Activated naive CD8-positive, alpha-beta T cell treated with anti-CD3 and anti-CD28 coated beads for 36 hours (primary cell): Measurements from ENCODE around the gene SFI1. TPM values are rescaled to one million over a fixed set of nuclear protein-coding genes. Genes with fewer than 3 reads are reported as not detected.

Experiments used
- DNase-seq: peaks from one replicate; pipeline ENCODE4 v3.0.0; 2021
- H3K27ac Mint-ChIP-seq: one replicate; pipeline ENCODE4 v1.8.0; 2022; ENCODE audit warnings: mild to moderate bottlenecking, moderate library complexity, mixed read lengths
- H3K27me3 Mint-ChIP-seq: one replicate; pipeline ENCODE4 v1.8.0; 2022; ENCODE audit warnings: mild to moderate bottlenecking, mixed read lengths
- H3K36me3 Mint-ChIP-seq: one replicate; pipeline ENCODE4 v1.8.0; 2021; ENCODE audit warnings: mild to moderate bottlenecking, mixed read lengths
- H3K4me1 Mint-ChIP-seq: one replicate; pipeline ENCODE4 v1.8.0; 2021; ENCODE audit warnings: mixed read lengths
- H3K4me3 Mint-ChIP-seq: one replicate; pipeline ENCODE4 v1.8.0; 2022; ENCODE audit warnings: mild to moderate bottlenecking, moderate library complexity, mixed read lengths
- H3K9me3 Mint-ChIP-seq: one replicate; pipeline ENCODE4 v1.8.0; 2022; ENCODE audit warnings: mixed read lengths
- total RNA-seq, 2 experiments: library from RNA; stranded (reverse); gene quantifications; one replicate each; pipeline ENCODE4 v1.2.3, GENCODE V29; 2021

Gene SFI1
- total RNA-seq, 2 experiments from 2014 or later: 110 to 122 TPM

GRCh38 chr22:31609716-31610115 is 113.4 kb downstream of the SFI1 start:
- H3K4me1 Mint-ChIP-seq: peaks cover 4% of the 10 kb centered on the region
- H3K36me3 Mint-ChIP-seq: peaks cover 7% of the 10 kb centered on the region
- no peaks in the 10 kb centered on the region for H3K9me3 Mint-ChIP-seq
- no peaks in the 10 kb centered on the region for H3K27me3 Mint-ChIP-seq
- H3K4me3 Mint-ChIP-seq: no peak overlapping the region
- DNase-seq: no peak
- no peak overlapping the region for H3K27ac Mint-ChIP-seq

DNA sequence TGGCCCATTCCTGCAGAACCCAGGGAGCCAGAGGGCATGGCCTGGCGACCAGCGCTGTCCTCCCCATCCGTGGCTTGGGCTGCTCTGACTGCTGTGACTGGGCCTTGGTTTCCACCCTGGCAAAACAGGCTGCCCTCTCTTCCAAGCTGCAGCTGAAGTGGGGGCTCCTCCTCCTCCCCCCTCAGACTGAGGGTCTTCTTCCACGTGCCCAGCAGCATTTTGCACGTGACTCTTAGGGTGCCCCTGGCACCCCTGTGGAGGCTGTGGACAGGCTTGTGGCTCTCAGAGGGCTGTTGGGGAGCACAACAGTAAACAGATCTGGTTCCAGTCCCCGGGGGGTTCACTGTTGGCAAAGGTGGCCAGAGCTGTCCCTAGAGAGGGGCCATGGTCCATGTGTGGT is 114.3 kb downstream of the SFI1 start:
- no peak overlapping the region for H3K4me3 Mint-ChIP-seq
- peaks cover 4% of the 10 kb centered on the region for H3K36me3 Mint-ChIP-seq
- no peak overlapping the region for H3K27ac Mint-ChIP-seq
- no peaks in the 10 kb centered on the region for H3K27me3 Mint-ChIP-seq
- DNase-seq: no peak
- peaks cover 10% of the 10 kb centered on the region for H3K4me1 Mint-ChIP-seq
- no peaks in the 10 kb centered on the region for H3K9me3 Mint-ChIP-seq

- DNase-seq: no peak
Measured at GRCh38 chr22:31611061-31611760, 114.9 kb downstream of the SFI1 start.

DNA sequence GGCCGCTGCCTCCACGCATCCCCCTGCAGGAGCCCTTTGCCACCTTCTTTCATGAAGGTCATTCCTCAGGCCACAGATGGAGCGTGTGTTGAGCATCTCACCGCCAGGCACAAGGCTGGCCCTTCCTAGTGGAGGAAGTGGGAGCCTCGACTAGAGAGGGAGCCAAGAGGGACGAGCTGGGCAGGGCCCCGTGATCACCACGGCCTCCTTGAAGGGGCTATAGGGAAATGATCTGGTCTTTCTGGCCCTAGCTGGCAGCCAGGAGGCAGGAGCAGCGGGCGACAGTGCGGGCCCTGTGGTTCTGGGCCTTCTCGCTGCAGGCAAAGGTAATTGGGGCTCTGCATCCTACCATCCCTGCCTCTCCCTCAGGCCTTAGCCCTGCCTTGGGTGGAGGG is 116.6 kb downstream of the SFI1 start:
- no peak for DNase-seq
- Mint-ChIP-seq H3K4me3 (no peak overlapping the region), H3K36me3 (peaks cover 6% of the 10 kb centered on the region), H3K9me3 (no peaks in the 10 kb centered on the region), H3K27me3 (no peaks in the 10 kb centered on the region), H3K4me1 (peaks cover 21% of the 10 kb centered on the region), H3K27ac (no peak overlapping the region)

More at GRCh38 chr22:31611061-31611760, 114.9 kb downstream of the SFI1 start:
- Mint-ChIP-seq H3K4me1 (peaks cover 16% of the 10 kb centered on the region), H3K9me3 (no peaks in the 10 kb centered on the region), H3K4me3 (no peak overlapping the region), H3K27ac (no peak overlapping the region), H3K27me3 (no peaks in the 10 kb centered on the region), H3K36me3 (peaks cover 4% of the 10 kb centered on the region)

- DNase-seq: no peak
- H3K4me1 Mint-ChIP-seq: peaks cover 21% of the 10 kb centered on the region
- no peaks in the 10 kb centered on the region for H3K9me3 Mint-ChIP-seq
- peaks cover 6% of the 10 kb centered on the region for H3K36me3 Mint-ChIP-seq
- no peak overlapping the region for H3K27ac Mint-ChIP-seq
- no peaks in the 10 kb centered on the region for H3K27me3 Mint-ChIP-seq
- no peak overlapping the region for H3K4me3 Mint-ChIP-seq
Measured at GRCh38 chr22:31613286-31613903, 117.1 kb downstream of the SFI1 start.

DNA sequence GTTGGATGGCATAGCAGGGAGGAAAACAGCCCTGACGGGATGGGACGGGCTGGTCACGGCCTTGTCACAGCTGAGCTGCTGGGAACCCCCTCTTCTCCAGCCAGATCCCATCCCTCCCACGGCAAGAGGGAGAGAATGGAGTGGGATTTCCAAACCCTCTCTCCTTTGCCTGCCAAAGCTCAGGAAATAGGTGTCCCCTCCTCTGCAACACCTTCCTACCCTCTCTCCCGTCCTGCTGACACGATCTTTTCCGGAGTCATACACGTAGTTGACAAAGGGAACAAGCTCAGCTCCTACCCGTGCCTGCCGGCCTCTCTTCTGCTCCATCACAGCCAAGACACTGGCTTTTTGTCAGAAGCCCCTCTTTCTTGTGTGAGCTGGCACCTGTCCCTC is 117.6 kb downstream of the SFI1 start:
- Mint-ChIP-seq H3K4me3 (no peak overlapping the region), H3K4me1 (peaks cover 21% of the 10 kb centered on the region), H3K9me3 (no peaks in the 10 kb centered on the region), H3K36me3 (peaks cover 6% of the 10 kb centered on the region), H3K27ac (no peak overlapping the region), H3K27me3 (no peaks in the 10 kb centered on the region)
- DNase-seq: no peak

GRCh38 chr22:31614781-31615490 is 118.6 kb downstream of the SFI1 start:
- DNase-seq: no peak
- no peak overlapping the region for H3K4me3 Mint-ChIP-seq
- H3K27me3 Mint-ChIP-seq: no peaks in the 10 kb centered on the region
- peak overlapping the region; percentile 79 for H3K27ac Mint-ChIP-seq
- H3K9me3 Mint-ChIP-seq: no peaks in the 10 kb centered on the region
- H3K36me3 Mint-ChIP-seq: peaks cover 6% of the 10 kb centered on the region
- H3K4me1 Mint-ChIP-seq: peaks cover 21% of the 10 kb centered on the region

DNA sequence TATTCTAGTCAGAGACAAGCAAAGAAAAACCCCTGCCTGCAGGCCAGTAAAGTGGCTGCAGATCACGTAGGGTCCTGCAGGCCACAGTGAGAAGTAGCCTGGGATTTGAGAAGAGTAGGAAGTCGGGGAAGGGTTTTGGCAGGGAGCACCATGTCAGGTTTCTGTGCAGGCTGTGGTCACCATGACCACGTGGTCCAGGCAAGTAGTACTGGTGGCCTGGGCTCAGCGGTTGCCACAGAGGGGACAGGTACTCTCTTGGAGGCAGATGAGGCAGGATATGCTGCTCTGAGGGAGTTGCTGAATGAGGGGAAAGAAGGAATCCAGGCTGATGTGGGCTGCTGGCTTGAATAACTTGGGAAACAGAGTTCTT is 119.1 kb downstream of the SFI1 start:
- no peaks in the 10 kb centered on the region for H3K9me3 Mint-ChIP-seq
- H3K4me1 Mint-ChIP-seq: peaks cover 21% of the 10 kb centered on the region
- H3K27ac Mint-ChIP-seq: peak overlapping the region; percentile 79
- no peaks in the 10 kb centered on the region for H3K27me3 Mint-ChIP-seq
- peaks cover 6% of the 10 kb centered on the region for H3K36me3 Mint-ChIP-seq
- no peak for DNase-seq
- H3K4me3 Mint-ChIP-seq: no peak overlapping the region

GRCh38 chr22:31615940-31616314 is 119.6 kb downstream of the SFI1 start:
- peaks cover 21% of the 10 kb centered on the region for H3K4me1 Mint-ChIP-seq
- DNase-seq: no peak
- no peaks in the 10 kb centered on the region for H3K9me3 Mint-ChIP-seq
- H3K27ac Mint-ChIP-seq: peak overlapping the region; percentile 79
- no peaks in the 10 kb centered on the region for H3K27me3 Mint-ChIP-seq
- H3K4me3 Mint-ChIP-seq: no peak overlapping the region
- peaks cover 6% of the 10 kb centered on the region for H3K36me3 Mint-ChIP-seq

DNA sequence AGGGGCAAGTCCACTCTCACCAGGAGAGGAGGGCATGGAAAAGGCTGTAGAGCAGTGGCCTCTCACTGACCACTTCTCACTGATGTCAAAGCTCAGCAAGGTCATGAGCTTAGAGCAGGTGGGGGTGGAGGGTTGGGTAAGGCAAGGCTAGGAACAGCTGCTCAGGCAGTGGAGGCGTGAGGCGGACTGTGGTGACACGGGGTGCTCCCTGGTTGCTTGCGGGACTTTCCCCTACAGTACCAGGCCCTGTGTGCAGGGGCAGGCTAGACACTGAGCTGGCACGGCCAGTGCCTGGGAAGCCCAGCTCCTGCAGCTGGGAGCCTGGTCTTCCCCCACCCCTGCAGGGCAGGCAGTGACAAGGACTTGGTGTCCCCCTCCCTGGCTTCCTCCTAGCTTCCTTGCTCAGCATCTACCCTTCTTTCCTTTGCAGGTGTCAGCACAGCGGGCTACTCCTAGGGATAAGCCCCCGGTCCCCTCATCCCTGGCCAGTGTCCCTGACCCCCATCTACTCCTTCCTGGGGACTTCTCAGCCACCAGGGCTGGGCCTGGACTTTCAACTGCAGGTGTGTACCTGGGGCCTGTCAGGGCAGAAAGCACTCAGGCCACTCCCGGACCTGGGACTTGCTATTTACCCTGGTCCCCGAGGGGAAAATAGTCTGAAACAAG is 120.1 kb downstream of the SFI1 start:
- Mint-ChIP-seq H3K4me3 (no peak overlapping the region), H3K9me3 (no peaks in the 10 kb centered on the region), H3K4me1 (peaks cover 21% of the 10 kb centered on the region), H3K27ac (peak overlapping the region; percentile 79), H3K27me3 (no peaks in the 10 kb centered on the region), H3K36me3 (peaks cover 6% of the 10 kb centered on the region)
- DNase-seq: peak; percentile 44

DNA sequence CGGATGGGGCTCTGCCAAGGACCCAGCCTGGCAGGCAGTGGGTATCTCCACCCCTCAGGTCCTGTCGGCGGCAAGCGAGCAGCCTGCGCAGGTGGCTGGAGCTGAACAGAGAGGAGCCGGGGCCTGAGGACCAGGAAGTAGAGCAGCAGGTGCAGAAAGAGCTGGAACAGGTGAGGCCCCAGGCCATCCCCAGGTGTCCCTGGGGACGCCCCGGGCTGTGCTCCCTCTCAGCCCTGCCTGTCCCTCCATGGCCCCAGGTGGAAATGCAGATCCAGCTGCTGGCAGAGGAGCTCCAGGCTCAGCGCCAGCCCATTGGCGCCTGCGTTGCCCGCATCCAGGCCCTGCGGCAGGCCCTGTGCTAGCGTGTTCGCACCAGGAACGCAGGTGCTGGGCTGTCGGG is 121.7 kb downstream of the SFI1 start:
- no peak overlapping the region for H3K4me3 Mint-ChIP-seq
- H3K27ac Mint-ChIP-seq: no peak overlapping the region
- H3K27me3 Mint-ChIP-seq: no peaks in the 10 kb centered on the region
- H3K9me3 Mint-ChIP-seq: no peaks in the 10 kb centered on the region
- no peak for DNase-seq
- H3K4me1 Mint-ChIP-seq: peaks cover 25% of the 10 kb centered on the region
- H3K36me3 Mint-ChIP-seq: peaks cover 1% of the 10 kb centered on the region

GRCh38 chr22:31618471-31619176 is 122.3 kb downstream of the SFI1 start:
- no peak for DNase-seq
- no peak overlapping the region for H3K4me3 Mint-ChIP-seq
- peak overlapping the region; percentile 45 for H3K27ac Mint-ChIP-seq
- H3K36me3 Mint-ChIP-seq: peaks cover 1% of the 10 kb centered on the region
- H3K9me3 Mint-ChIP-seq: no peaks in the 10 kb centered on the region
- peaks cover 25% of the 10 kb centered on the region for H3K4me1 Mint-ChIP-seq
- no peaks in the 10 kb centered on the region for H3K27me3 Mint-ChIP-seq

GRCh38 chr22:31619611-31620300 is 123.4 kb downstream of the SFI1 start:
- no peak overlapping the region for H3K4me3 Mint-ChIP-seq
- H3K27me3 Mint-ChIP-seq: no peaks in the 10 kb centered on the region
- H3K4me1 Mint-ChIP-seq: peaks cover 24% of the 10 kb centered on the region
- no peak for DNase-seq
- H3K27ac Mint-ChIP-seq: peak overlapping the region; percentile 46
- no peaks in the 10 kb centered on the region for H3K9me3 Mint-ChIP-seq
- peaks cover 1% of the 10 kb centered on the region for H3K36me3 Mint-ChIP-seq

- H3K27me3 Mint-ChIP-seq: no peaks in the 10 kb centered on the region
- no peaks in the 10 kb centered on the region for H3K9me3 Mint-ChIP-seq
- peak overlapping the region; percentile 76 for H3K27ac Mint-ChIP-seq
- peaks cover 19% of the 10 kb centered on the region for H3K4me1 Mint-ChIP-seq
- no peak for DNase-seq
- H3K36me3 Mint-ChIP-seq: peaks cover 4% of the 10 kb centered on the region
- no peak overlapping the region for H3K4me3 Mint-ChIP-seq
Measured at GRCh38 chr22:31620756-31621480, 124.6 kb downstream of the SFI1 start.
